Muscle layer of colon (tissue), 2 donors: ENCODE results near the gene MECP2.
A peak's percentile ranks its signal among the peaks of the same experiment; 100 is the strongest.

Source experiments
- H3K27ac ChIP-seq: one replicate; pipeline ENCODE4 v1.7.0; 2013; ENCODE audit warnings: low read depth, mild to moderate bottlenecking, low read length, moderate library complexity
- H3K27me3 ChIP-seq, 2 donors: one replicate each; pipeline ENCODE4 v1.7.0; 2013; ENCODE audit warnings: low read length in 2 of 2, mild to moderate bottlenecking in 2 of 2; ENCODE audit not compliant: insufficient read depth in 2 of 2, control insufficient read depth in 1 of 2
- H3K36me3 ChIP-seq: one replicate; pipeline ENCODE4 v1.7.0; 2013; ENCODE audit warnings: mild to moderate bottlenecking, low read length; ENCODE audit not compliant: insufficient read depth
- H3K4me1 ChIP-seq: one replicate; pipeline ENCODE4 v1.7.0; 2013; ENCODE audit warnings: mild to moderate bottlenecking, low read length; ENCODE audit not compliant: insufficient read depth
- H3K4me3 ChIP-seq, 2 donors: one replicate each; pipeline ENCODE4 v1.7.0; 2013; ENCODE audit warnings: low read length in 2 of 2, low read depth in 1 of 2, mild to moderate bottlenecking in 1 of 2, moderate library complexity in 1 of 2
- H3K9ac ChIP-seq: one replicate; pipeline ENCODE4 v1.7.0; 2013; ENCODE audit warnings: low read length
- H3K9me3 ChIP-seq: one replicate; pipeline ENCODE4 v1.7.0; 2013; ENCODE audit warnings: mild to moderate bottlenecking, low read length
- donor health status: abdominal sarcoma.
- donor health status: Adenocarcinoma of cecum.

MECP2 gene

GRCh38 chrX:154019633-154020528 lies 77.6 kb downstream of the MECP2 start, which contains the start of gene IRAK1:
Gene IRAK1, minus strand, starts transcription at chrX:154019902. Its CDS starts 90 bp downstream, at chrX:154019812.
- Histone ChIP-seq H3K36me3 (peaks cover 5% of the 10 kb centered on the region), H3K4me1 (peaks cover 16% of the 10 kb centered on the region), H3K4me3 (peak within 1 kb of the TSS; percentile 31 to 45), H3K9ac (peak within 1 kb of the TSS; percentile 15), H3K9me3 (no peaks in the 10 kb centered on the region), H3K27me3 (peaks cover 0 to 12% of the 10 kb centered on the region in 2 donors), H3K27ac (peak within 1 kb of the TSS; percentile 71)

GRCh38 chrX:154019061-154019621 lies 78.4 kb downstream of the MECP2 start:
- no peaks in the 10 kb centered on the region for H3K9me3 ChIP-seq
- H3K4me3 ChIP-seq: peak overlapping the region; percentile 31 to 43
- peak overlapping the region; percentile 15 for H3K9ac ChIP-seq
- H3K36me3 ChIP-seq: peaks cover 5% of the 10 kb centered on the region
- peak overlapping the region; percentile 71 for H3K27ac ChIP-seq
- H3K4me1 ChIP-seq: peaks cover 16% of the 10 kb centered on the region
- peaks cover 0 to 16% of the 10 kb centered on the region in 2 donors for H3K27me3 ChIP-seq

- H3K4me3 ChIP-seq: peak overlapping the region; percentile 31 to 43
- H3K36me3 ChIP-seq: peaks cover 5% of the 10 kb centered on the region
- peak overlapping the region; percentile 15 for H3K9ac ChIP-seq
- H3K27me3 ChIP-seq: peaks cover 0 to 21% of the 10 kb centered on the region in 2 donors
- H3K27ac ChIP-seq: peak overlapping the region; percentile 71
- H3K4me1 ChIP-seq: peaks cover 16% of the 10 kb centered on the region
- H3K9me3 ChIP-seq: no peaks in the 10 kb centered on the region
Measured at GRCh38 chrX:154018518-154019060, 78.9 kb downstream of the MECP2 start.

- H3K4me1 ChIP-seq: peaks cover 16% of the 10 kb centered on the region
- no peaks in the 10 kb centered on the region for H3K9me3 ChIP-seq
- no peak overlapping the region for H3K4me3 ChIP-seq
- H3K36me3 ChIP-seq: peaks cover 5% of the 10 kb centered on the region
- no peak overlapping the region for H3K9ac ChIP-seq
- peaks cover 0 to 21% of the 10 kb centered on the region in 2 donors for H3K27me3 ChIP-seq
- H3K27ac ChIP-seq: no peak overlapping the region
Measured at GRCh38 chrX:154017766-154018517, 79.6 kb downstream of the MECP2 start.

GRCh38 chrX:154016366-154017076 lies 81.0 kb downstream of the MECP2 start:
- no peaks in the 10 kb centered on the region for H3K9me3 ChIP-seq
- no peak overlapping the region for H3K9ac ChIP-seq
- H3K4me1 ChIP-seq: peaks cover 16% of the 10 kb centered on the region
- H3K27ac ChIP-seq: no peak overlapping the region
- H3K36me3 ChIP-seq: peaks cover 5% of the 10 kb centered on the region
- no peak overlapping the region for H3K4me3 ChIP-seq
- peaks cover 0 to 21% of the 10 kb centered on the region in 2 donors for H3K27me3 ChIP-seq

GRCh38 chrX:154015581-154016264 lies 81.8 kb downstream of the MECP2 start:
- Histone ChIP-seq H3K9me3 (no peaks in the 10 kb centered on the region), H3K4me1 (peaks cover 9% of the 10 kb centered on the region), H3K27ac (no peak overlapping the region), H3K4me3 (no peak overlapping the region), H3K27me3 (peaks cover 0 to 21% of the 10 kb centered on the region in 2 donors), H3K36me3 (peaks cover 5% of the 10 kb centered on the region), H3K9ac (no peak overlapping the region)

- H3K36me3 ChIP-seq: peaks cover 5% of the 10 kb centered on the region
- H3K4me1 ChIP-seq: peaks cover 3% of the 10 kb centered on the region
- no peak overlapping the region for H3K4me3 ChIP-seq
- H3K27me3 ChIP-seq: peaks cover 0 to 21% of the 10 kb centered on the region in 2 donors
- H3K27ac ChIP-seq: no peak overlapping the region
- no peak overlapping the region for H3K9ac ChIP-seq
- no peaks in the 10 kb centered on the region for H3K9me3 ChIP-seq
Measured at GRCh38 chrX:154014429-154015380, 82.8 kb downstream of the MECP2 start.

GRCh38 chrX:154013614-154014360 lies 83.7 kb downstream of the MECP2 start:
- Histone ChIP-seq H3K9me3 (no peaks in the 10 kb centered on the region), H3K36me3 (peaks cover 5% of the 10 kb centered on the region), H3K27me3 (peaks cover 0 to 21% of the 10 kb centered on the region in 2 donors), H3K9ac (no peak overlapping the region), H3K4me3 (no peak overlapping the region), H3K4me1 (peaks cover 3% of the 10 kb centered on the region), H3K27ac (no peak overlapping the region)

GRCh38 chrX:154013001-154013421 lies 84.5 kb downstream of the MECP2 start:
- no peak overlapping the region for H3K9ac ChIP-seq
- H3K36me3 ChIP-seq: peaks cover 5% of the 10 kb centered on the region
- H3K9me3 ChIP-seq: no peaks in the 10 kb centered on the region
- no peak overlapping the region for H3K4me3 ChIP-seq
- peaks cover 0 to 21% of the 10 kb centered on the region in 2 donors for H3K27me3 ChIP-seq
- no peaks in the 10 kb centered on the region for H3K4me1 ChIP-seq
- no peak overlapping the region for H3K27ac ChIP-seq
